Measurements from ENCODE around the gene HTR7.

The HTR7 gene

DNA sequence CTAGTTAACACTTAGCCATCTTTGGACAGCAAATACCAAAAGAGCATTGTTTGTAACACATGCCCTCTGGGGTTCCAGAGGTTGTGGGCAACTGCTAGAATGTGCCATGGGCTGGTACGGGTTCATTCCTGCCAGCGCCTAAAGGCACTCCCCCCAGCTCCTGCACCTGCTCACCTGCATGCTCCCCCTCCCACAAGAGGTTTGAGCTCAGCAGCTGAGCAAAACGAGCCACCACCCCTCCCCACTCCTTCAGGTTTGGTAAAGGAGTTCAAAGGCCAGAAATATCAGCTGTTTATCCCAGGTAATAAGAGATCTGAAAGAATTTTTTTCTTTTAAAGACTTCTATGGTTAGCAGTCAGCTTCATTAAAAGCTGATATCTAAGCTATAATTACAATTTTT, 53.5 kb downstream of the HTR7 start:
- no peak for DNase-seq (ENCODE audit: low spot score)

DNA sequence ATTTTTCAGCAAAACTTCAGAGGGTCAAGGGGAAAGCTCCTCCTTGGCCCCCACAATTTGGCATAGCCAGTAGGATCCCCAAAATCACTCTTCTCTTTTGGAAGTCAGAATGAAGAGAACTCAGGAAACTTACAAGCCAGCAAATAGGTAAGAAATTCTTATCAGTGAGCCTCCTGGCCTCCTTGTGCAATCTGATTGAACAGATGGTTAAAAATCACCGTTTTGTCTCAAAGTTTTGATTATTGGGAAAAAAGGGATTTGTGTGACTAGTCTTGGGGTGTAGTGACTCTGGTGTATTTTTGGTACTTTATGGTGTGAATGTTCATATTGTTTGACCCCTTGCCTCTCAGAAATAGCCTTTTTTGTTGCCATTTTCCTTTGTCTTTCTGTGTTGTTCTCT, 56.2 kb downstream of the HTR7 start:
- no peak for DNase-seq (ENCODE audit: low spot score)

DNA sequence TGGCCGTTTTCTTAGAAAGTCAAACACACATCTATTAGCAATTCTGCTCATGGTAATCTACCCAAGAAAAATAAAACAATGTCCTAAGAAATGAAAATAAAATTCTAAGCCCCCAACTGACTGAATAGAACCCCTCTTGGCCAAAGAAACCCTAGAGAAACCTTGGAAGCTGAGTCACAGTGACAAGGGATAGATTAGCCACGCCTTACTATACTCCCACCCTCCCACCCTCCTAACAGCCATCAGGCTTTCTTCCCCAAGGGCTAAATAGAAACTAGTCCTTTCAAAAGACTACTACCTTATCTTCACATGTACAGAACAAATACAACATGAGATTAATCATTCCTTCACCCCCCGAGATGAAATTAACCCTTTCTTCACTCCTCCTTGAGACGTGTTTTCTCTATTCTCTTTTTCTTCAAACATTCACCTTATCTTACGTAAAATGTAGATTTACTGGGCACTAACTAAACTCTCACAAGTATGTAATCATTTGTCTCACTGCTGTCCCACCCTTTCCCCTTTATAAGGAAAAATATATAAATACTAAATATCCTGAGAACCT, 57.5 kb downstream of the HTR7 start:
- DNase-seq (ENCODE audit: low spot score): no peak

- DNase-seq (ENCODE audit: low spot score): no peak
Measured at GRCh38 chr10:90799172-90799571, 58.7 kb downstream of the HTR7 start.

DNA sequence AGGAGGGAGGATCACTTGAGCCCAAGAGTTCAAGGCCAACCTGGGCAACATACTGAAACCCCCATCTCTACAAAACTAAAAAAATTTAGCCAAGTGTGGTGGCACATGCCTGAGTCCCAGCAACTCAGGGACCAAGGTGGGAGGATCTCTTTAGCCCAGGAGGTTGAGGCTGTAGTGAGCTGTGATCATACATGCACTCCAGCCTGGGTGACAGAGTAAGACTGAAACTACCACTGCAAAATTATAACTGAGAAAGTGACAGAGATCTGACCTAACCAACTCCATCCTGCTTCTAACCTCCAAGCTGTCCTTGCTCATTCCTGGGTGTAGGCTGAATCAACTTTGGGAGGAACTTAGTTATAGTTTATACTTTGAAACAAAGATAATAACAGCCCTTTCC, 59.4 kb downstream of the HTR7 start:
- no peak for DNase-seq (ENCODE audit: low spot score)

DNA sequence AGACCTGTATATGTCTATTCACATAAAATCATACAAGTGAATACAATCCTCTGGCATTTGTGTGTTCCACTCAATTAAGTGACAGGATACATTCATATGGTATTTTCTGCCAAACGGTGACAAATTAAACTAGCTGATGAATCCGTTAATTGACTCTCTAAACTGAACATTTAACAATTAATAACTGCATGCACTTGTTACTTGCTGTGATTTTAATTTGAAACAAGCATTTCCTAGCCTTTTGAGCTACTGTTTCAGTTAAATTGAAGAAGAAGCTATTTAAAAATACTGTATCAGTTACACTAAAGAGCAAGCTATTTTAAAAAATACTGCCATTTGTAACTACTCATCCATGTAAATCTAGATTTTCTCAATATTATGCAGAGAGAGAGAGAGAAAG, 67.4 kb downstream of the HTR7 start:
- no peak for DNase-seq (ENCODE audit: low spot score)

- DNase-seq (ENCODE audit: low spot score): no peak
Measured at GRCh38 chr10:90788968-90789367, 68.9 kb downstream of the HTR7 start.

DNA sequence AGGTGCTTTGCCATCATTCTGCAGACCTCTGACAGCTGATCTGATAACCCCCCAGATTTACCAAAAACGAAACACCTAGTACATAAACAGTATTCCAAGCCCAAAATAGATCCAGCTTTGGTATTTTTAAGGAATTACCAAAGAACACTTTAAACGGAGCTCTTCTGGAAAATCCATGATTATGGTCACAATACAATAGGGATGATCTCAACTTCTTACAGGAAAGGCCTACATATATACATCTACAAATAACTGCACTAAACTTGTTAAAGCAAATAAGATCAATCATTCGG, 69.7 kb downstream of the HTR7 start:
- DNase-seq (ENCODE audit: low spot score): no peak

DNA sequence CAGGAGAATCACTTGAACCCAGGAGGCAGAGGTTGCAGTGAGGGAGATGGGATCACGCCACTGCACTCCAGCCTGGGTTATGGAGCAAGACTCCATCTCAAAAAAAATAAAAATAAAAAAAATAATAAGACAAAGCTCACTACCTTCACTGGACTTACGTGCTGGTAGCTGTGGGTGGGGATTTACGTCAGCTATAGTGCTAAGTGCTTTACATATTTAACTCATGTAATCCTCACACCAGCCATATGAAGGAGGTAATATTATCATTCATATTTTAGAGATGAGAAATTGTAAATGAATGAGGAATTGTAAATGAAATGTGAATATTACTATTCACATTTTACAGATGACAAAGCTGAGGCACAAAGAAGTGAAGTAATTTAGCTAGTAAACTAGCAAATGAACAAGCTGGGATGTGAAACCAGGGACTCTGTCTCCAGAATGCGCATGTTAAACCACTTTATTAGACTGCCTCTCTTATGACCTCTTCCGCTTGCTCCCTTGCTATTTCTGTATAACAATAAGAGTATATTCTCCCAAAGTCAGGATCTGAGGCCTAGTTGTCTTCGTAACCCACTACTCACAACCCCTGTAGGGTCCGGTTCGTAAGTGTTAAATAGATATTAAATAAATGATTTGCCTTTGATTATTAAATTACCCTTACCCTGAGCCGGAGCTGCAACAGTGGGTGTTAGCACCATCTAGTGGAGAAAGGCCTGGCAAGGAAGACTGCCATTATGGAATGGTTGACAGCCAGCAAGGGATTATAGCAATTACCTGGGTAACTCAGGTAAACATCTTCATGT, 70.2 kb downstream of the HTR7 start:
- DNase-seq (ENCODE audit: low spot score): peak; percentile 6

- no peak for DNase-seq (ENCODE audit: low spot score)
Measured at GRCh38 chr10:90785782-90786181, 72.1 kb downstream of the HTR7 start.

DNA sequence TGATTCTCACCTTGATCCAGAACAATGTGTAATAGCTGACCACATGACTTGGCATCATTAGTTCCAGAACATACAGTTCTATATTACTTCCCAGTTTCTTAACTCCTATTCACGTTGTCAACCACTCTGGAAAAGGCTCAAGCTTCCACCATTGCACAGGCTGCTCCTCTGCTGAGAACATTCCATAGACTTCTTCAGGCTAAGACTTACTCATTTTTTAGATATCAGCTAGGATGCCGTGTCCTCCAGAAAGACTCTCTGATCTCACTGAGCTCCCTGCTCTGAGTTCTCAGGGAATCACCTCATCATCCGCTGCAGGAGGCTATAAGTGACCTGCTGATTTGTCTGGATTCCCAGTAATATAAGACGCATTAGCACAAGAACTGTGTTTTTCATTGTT, 73.1 kb downstream of the HTR7 start:
- no peak for DNase-seq (ENCODE audit: low spot score)

- DNase-seq (ENCODE audit: low spot score): no peak
Measured at GRCh38 chr10:90780488-90780887, 77.4 kb downstream of the HTR7 start.

DNA sequence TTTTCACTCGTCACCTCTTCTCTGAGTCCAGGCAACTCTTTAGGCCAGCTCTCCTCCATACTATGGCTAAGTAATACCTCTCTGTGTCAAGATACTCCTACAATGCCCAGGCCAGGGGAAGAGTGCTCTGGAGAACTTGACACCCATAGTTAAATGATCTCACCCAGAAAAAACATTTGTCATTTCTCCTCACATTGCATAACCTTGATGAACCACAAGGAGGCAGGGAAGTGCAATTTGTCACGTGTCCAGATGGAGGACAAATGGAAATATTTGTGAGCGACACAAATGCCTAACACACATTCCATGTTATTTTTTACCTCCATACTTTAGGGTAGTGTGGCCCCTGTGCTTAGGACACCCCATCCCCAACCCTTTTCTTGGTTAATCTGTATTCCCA, 78.3 kb downstream of the HTR7 start:
- DNase-seq (ENCODE audit: low spot score): no peak

- no peak for DNase-seq (ENCODE audit: low spot score)
Measured at GRCh38 chr10:90777621-90778020, 80.2 kb downstream of the HTR7 start.

- no peak for DNase-seq (ENCODE audit: low spot score)
Measured at GRCh38 chr10:90775351-90776028, 82.3 kb downstream of the HTR7 start.

- no peak for DNase-seq (ENCODE audit: low spot score)
Measured at GRCh38 chr10:90769946-90770841, 87.6 kb downstream of the HTR7 start.

GRCh38 chr10:90751107-90751997, 106.5 kb downstream of the HTR7 start:
- DNase-seq (ENCODE audit: low spot score): peak; percentile 8

DNA sequence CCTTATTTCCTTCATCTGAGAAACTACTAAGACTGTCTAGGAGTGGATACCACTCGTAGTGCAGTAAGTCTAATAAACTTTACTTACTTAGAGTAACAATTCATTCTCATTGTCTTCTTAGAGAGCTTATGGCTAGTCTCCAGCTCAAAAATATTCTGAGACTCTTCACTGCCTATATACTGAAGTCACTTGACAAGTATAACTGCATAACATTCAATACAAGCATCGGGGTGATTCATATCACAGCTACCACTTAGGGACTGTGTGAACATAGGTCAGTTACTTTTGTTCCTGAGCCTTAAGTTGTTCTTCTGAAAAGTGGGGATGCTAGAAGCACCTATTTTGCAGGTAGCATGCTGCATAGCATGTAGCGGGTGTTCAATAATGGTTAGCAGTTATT, 111.0 kb downstream of the HTR7 start:
- DNase-seq (ENCODE audit: low spot score): no peak

GRCh38 chr10:90745565-90745964, 112.3 kb downstream of the HTR7 start:
- no peak for DNase-seq (ENCODE audit: low spot score)

- DNase-seq (ENCODE audit: low spot score): no peak
Measured at GRCh38 chr10:90743291-90743690, 114.5 kb downstream of the HTR7 start.

- DNase-seq (ENCODE audit: low spot score): no peak
Measured at GRCh38 chr10:90741926-90742565, 115.8 kb downstream of the HTR7 start.

Data from hematopoietic multipotent progenitor cell treated with erythropoietin and hydrocortisone succinate and interleukin-3 and kit ligand, for 17 days (in vitro differentiated cells).